Neural cell (in vitro differentiated cells): ENCODE results near the gene SPOCK1. TPM values are rescaled to one million over a fixed set of nuclear protein-coding genes. Genes with fewer than 3 reads are reported as not detected.

Experiments
- H2AFZ ChIP-seq: fragments of 200-600, 300-800 bp; sonication (generic), shearing (Covaris generic); 2 replicates; pipeline ENCODE4 v1.6.0; 2014; ENCODE audit warnings: low read depth, mild to moderate bottlenecking, antibody characterized with exemption, low read length, moderate library complexity
- H3F3A ChIP-seq: fragments of 200-600 bp; shearing (Covaris generic); 2 replicates; pipeline ENCODE4 v1.6.1; 2016; ENCODE audit warnings: mild to moderate bottlenecking, moderate library complexity, mixed read lengths, antibody characterized with exemption, low read length; ENCODE audit not compliant: insufficient read depth, poor library complexity, severe bottlenecking
- H3K27ac ChIP-seq: fragments of 200-600, 300-800 bp; sonication (generic), shearing (Covaris generic); 2 replicates; pipeline ENCODE4 v1.5.1; 2014; ENCODE audit warnings: mild to moderate bottlenecking, low read length, moderate library complexity
- H3K27me3 ChIP-seq: fragments of 300-800, 200-600 bp; sonication (generic), shearing (Covaris generic); 2 replicates; pipeline ENCODE4 v1.6.0; 2014; ENCODE audit warnings: mild to moderate bottlenecking, low read depth, low read length, moderate library complexity; ENCODE audit not compliant: insufficient read depth
- H3K36me3 ChIP-seq: fragments of 300-800, 200-600 bp; sonication (generic), shearing (Covaris generic); 2 replicates; pipeline ENCODE4 v1.5.1; 2014; ENCODE audit warnings: mild to moderate bottlenecking, antibody characterized with exemption, low read length, moderate library complexity; ENCODE audit not compliant: insufficient read depth
- H3K4me2 ChIP-seq: fragments of 300-800, 200-600 bp; sonication (generic), shearing (Covaris generic); 2 replicates; pipeline ENCODE4 v1.6.0; 2014; ENCODE audit warnings: mild to moderate bottlenecking, low read length
- H3K4me3 ChIP-seq: fragments of 300-800, 200-600 bp; sonication (generic), shearing (Covaris generic); 2 replicates; pipeline ENCODE4 v1.5.1; 2014; ENCODE audit warnings: mild to moderate bottlenecking, low read length, moderate library complexity
- H3K79me2 ChIP-seq: fragments of 200-600 bp; shearing (Covaris generic); replicated peaks from 2 replicates; pipeline ENCODE4 v1.6.0; 2014; ENCODE audit warnings: mild to moderate bottlenecking, low read length, moderate library complexity; ENCODE audit not compliant: insufficient read depth
- H3K9ac ChIP-seq: fragments of 300-800, 200-600 bp; sonication (generic), shearing (Covaris generic); 2 replicates; pipeline ENCODE4 v1.6.1; 2016; ENCODE audit warnings: mild to moderate bottlenecking, low read length, mixed read lengths
- H3K9me2 ChIP-seq: fragments of 200-600 bp; shearing (Covaris generic); 2 replicates; pipeline ENCODE4 v1.6.1; 2016; ENCODE audit warnings: mild to moderate bottlenecking, low read length, mixed read lengths; ENCODE audit not compliant: insufficient read depth
- H3K9me3 ChIP-seq: fragments of 200-600, 300-800 bp; sonication (generic), shearing (Covaris generic); 2 replicates; pipeline ENCODE4 v1.6.1; 2016; ENCODE audit warnings: mild to moderate bottlenecking, mixed run types, low read length, moderate library complexity, mixed read lengths
- H4K20me1 ChIP-seq: fragments of 200-600 bp; shearing (Covaris generic); 2 replicates; pipeline ENCODE4 v1.6.1; 2016; ENCODE audit warnings: mild to moderate bottlenecking, mixed run types; ENCODE audit not compliant: insufficient read depth
- EP300 ChIP-seq: fragments of 450-650 bp; conservative IDR thresholded peaks from 2 replicates; pipeline ENCODE4 v1.6.1; 2014; ENCODE audit warnings: antibody characterized with exemption, mild to moderate bottlenecking, moderate library complexity; ENCODE audit not compliant: poor library complexity, severe bottlenecking
- EZH2 ChIP-seq: fragments of 200-600, 300-800 bp; shearing (Covaris generic), sonication (generic); IDR thresholded peaks from 2 replicates; pipeline ENCODE4 v1.6.1; 2014; ENCODE audit warnings: antibody characterized with exemption, low read length, borderline replicate concordance, mild to moderate bottlenecking; ENCODE audit not compliant: insufficient read depth, poor library complexity, severe bottlenecking
- MXI1 ChIP-seq: fragments of 450-650 bp; conservative IDR thresholded peaks from 2 replicates; pipeline ENCODE4 v1.6.1; 2014; ENCODE audit warnings: antibody characterized with exemption, mild to moderate bottlenecking; ENCODE audit not compliant: poor library complexity, severe bottlenecking
- POLR2AphosphoS5 ChIP-seq: IDR thresholded peaks from 2 replicates; pipeline ENCODE4 v1.6.1; 2012
- RAD21 ChIP-seq: fragments of 450-650 bp; conservative IDR thresholded peaks from 2 replicates; pipeline ENCODE4 v1.6.1; 2014; ENCODE audit warnings: antibody characterized with exemption, mild to moderate bottlenecking, moderate library complexity
- SMC3 ChIP-seq: fragments of 450-650 bp; conservative IDR thresholded peaks from 2 replicates; pipeline ENCODE4 v1.6.1; 2014; ENCODE audit warnings: antibody characterized with exemption, mild to moderate bottlenecking, moderate library complexity; ENCODE audit not compliant: poor library complexity
- TAF1 ChIP-seq: IDR thresholded peaks from 2 replicates; pipeline ENCODE4 v1.6.1; 2012; ENCODE audit warnings: low read depth
- polyA plus RNA-seq: library from polyadenylated mRNA; depleted of rRNA; stranded (reverse); fragments of >200 nt; gene quantifications from 2 replicates; pipeline ENCODE4 v1.2.3, GENCODE V29; 2014
- TF ChIP-seq, protein P1 (sequence below): fragments of 450-650 bp; IDR thresholded peaks from 2 replicates; pipeline ENCODE4 v1.5.1; 2014; ENCODE audit warnings: antibody characterized with exemption, mild to moderate bottlenecking, moderate library complexity; ENCODE audit not compliant: poor library complexity, severe bottlenecking
- TF ChIP-seq, protein P2 (sequence below): IDR thresholded peaks from 2 replicates; pipeline ENCODE4 v1.6.1; 2012; ENCODE audit warnings: borderline replicate concordance

Gene SPOCK1
- polyA plus RNA-seq, 1 donor from 2014 or later, result 33.6 TPM

DNA sequence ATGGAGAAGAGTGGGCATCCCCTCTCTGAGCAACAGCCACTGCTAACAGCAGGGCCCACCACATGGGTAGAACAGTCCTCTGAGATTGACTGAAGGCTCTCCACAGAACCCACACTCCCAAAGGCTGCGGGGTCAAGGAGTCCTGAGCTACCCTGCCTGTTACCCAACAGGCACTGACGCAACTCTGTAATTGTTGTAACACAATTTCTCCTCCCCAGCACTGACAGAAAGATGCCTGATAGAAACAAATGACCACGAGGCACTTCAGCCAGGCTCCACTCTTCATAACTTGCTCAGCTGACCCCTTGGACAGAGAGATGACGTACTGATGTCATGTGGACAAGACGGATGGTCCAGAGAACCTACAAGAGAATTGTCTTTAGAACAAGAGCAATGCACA is 220.7 kb downstream of the SPOCK1 start:
- no peaks in the 10 kb centered on the region for H3K9me3 ChIP-seq
- no peaks in the 10 kb centered on the region for H3F3A ChIP-seq
- no peaks in the 10 kb centered on the region for H3K27me3 ChIP-seq
- H3K27ac ChIP-seq, result no peak overlapping the region
- H3K79me2 ChIP-seq, result no peaks in the 10 kb centered on the region
- H3K4me3 ChIP-seq, result no peak overlapping the region
- no peaks in the 10 kb centered on the region for H4K20me1 ChIP-seq
- no peaks in the 10 kb centered on the region for H3K9me2 ChIP-seq
- TF ChIP-seq MXI1 (no peak), EP300 (no peak), SMC3 (no peak), TAF1 (no peak), POLR2AphosphoS5 (no peak), EZH2 (no peak), RAD21 (no peak)
- TF ChIP-seq, protein P1, sequence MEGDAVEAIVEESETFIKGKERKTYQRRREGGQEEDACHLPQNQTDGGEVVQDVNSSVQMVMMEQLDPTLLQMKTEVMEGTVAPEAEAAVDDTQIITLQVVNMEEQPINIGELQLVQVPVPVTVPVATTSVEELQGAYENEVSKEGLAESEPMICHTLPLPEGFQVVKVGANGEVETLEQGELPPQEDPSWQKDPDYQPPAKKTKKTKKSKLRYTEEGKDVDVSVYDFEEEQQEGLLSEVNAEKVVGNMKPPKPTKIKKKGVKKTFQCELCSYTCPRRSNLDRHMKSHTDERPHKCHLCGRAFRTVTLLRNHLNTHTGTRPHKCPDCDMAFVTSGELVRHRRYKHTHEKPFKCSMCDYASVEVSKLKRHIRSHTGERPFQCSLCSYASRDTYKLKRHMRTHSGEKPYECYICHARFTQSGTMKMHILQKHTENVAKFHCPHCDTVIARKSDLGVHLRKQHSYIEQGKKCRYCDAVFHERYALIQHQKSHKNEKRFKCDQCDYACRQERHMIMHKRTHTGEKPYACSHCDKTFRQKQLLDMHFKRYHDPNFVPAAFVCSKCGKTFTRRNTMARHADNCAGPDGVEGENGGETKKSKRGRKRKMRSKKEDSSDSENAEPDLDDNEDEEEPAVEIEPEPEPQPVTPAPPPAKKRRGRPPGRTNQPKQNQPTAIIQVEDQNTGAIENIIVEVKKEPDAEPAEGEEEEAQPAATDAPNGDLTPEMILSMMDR, result no peak
- TF ChIP-seq, protein P2, sequence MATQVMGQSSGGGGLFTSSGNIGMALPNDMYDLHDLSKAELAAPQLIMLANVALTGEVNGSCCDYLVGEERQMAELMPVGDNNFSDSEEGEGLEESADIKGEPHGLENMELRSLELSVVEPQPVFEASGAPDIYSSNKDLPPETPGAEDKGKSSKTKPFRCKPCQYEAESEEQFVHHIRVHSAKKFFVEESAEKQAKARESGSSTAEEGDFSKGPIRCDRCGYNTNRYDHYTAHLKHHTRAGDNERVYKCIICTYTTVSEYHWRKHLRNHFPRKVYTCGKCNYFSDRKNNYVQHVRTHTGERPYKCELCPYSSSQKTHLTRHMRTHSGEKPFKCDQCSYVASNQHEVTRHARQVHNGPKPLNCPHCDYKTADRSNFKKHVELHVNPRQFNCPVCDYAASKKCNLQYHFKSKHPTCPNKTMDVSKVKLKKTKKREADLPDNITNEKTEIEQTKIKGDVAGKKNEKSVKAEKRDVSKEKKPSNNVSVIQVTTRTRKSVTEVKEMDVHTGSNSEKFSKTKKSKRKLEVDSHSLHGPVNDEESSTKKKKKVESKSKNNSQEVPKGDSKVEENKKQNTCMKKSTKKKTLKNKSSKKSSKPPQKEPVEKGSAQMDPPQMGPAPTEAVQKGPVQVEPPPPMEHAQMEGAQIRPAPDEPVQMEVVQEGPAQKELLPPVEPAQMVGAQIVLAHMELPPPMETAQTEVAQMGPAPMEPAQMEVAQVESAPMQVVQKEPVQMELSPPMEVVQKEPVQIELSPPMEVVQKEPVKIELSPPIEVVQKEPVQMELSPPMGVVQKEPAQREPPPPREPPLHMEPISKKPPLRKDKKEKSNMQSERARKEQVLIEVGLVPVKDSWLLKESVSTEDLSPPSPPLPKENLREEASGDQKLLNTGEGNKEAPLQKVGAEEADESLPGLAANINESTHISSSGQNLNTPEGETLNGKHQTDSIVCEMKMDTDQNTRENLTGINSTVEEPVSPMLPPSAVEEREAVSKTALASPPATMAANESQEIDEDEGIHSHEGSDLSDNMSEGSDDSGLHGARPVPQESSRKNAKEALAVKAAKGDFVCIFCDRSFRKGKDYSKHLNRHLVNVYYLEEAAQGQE, result no peak
- H3K9ac ChIP-seq, result no peak overlapping the region
- no peaks in the 10 kb centered on the region for H3K36me3 ChIP-seq
- no peak overlapping the region for H3K4me2 ChIP-seq
- H2AFZ ChIP-seq, result no peak overlapping the region

DNA sequence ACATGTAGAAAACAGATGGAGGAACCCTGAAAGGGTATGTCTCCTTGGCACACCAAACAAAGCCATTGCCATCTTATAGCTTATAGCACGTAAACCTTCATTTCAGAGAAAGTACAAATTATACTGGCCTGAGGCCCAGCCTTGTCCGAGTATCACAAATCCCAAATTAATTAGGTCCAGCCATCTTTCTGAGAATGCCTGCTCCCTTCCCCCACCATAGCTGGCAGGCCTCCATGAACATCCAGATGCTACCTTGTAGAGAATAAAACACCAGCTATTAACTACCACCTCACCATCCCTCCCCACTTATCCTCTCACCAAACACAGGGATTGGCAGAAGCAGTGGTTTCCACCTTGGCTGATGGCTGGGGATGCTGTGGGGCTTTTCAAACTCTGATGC is 224.0 kb downstream of the SPOCK1 start:
- H3K9me3 ChIP-seq, result no peaks in the 10 kb centered on the region
- no peak overlapping the region for H3K9ac ChIP-seq
- H3K36me3 ChIP-seq, result no peaks in the 10 kb centered on the region
- H3K27ac ChIP-seq, result no peak overlapping the region
- H3K4me2 ChIP-seq, result no peak overlapping the region
- no peaks in the 10 kb centered on the region for H3K27me3 ChIP-seq
- no peaks in the 10 kb centered on the region for H3K9me2 ChIP-seq
- no peaks in the 10 kb centered on the region for H3F3A ChIP-seq
- TF ChIP-seq RAD21 (no peak), TAF1 (no peak), SMC3 (no peak), POLR2AphosphoS5 (no peak), EZH2 (no peak)
- TF ChIP-seq, protein P2, result no peak
- TF ChIP-seq, protein P1, result no peak
- no peaks in the 10 kb centered on the region for H4K20me1 ChIP-seq
- no peaks in the 10 kb centered on the region for H3K79me2 ChIP-seq
- no peak overlapping the region for H3K4me3 ChIP-seq
- H2AFZ ChIP-seq, result no peak overlapping the region
